Measurements from ENCODE around the gene CDKN1B.
A peak's percentile ranks its signal among the peaks of the same experiment; 100 is the strongest.

CDKN1B gene

GRCh38 chr12:12704593-12705230, 12.5 kb upstream of the CDKN1B start:
- DNase-seq = no peak

DNA sequence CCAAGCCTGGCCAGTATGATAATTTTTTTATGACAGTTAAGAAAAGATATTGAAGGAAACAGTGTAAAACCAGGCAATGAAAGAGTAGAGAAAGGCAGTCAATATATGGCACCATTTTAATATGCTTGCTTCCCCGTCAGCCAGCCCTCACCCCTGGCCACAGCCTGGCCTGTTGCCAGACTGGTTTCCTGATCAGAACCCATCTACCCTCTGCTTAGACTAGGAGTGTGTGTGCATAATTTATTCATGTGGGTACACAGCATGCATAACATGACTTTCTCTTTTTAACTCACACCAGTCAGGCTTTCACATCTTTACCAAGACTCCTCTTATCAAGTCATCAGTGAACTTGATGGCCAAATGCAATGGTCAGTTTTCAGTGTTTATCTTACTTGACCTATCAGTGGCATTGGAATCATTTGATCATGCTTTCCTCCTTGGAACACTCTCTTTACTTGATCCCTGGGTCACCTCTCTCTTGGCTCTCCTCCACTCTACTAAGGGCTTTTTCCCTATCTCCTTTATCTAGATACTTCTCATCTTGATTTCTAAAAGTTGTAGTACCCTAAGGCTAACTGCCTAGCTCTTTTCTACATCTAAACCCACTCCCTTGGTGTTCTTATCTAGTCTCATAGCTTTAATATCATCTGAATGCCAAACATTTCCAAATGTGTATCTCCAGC, 11.2 kb upstream of the CDKN1B start:
- DNase-seq = peak; percentile 73

GRCh38 chr12:12713932-12714275, 3.3 kb upstream of the CDKN1B start:
- no peak for DNase-seq

- DNase-seq = peak; percentile 58
Observed at GRCh38 chr12:12714276-12715021, 2.7 kb upstream of the CDKN1B start.

DNA sequence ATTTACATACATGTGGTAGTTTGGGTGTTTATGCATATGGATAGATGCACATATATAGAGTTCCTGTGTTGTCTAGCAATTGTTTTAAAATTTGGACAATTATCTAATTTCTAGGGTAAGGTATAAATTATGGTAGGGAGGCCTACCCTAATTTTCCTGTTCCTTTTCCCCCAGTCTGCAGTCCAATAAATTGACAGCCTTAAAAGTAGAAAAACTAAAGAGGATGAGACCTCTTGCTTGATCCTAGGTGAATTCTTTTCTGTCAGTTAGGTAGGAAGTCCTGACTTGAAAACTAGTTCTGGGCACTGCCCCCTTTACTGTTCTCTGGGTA, 2.1 kb upstream of the CDKN1B start:
- no peak for DNase-seq

GRCh38 chr12:12715459-12716150, 1.6 kb upstream of the CDKN1B start:
- DNase-seq = no peak

DNA sequence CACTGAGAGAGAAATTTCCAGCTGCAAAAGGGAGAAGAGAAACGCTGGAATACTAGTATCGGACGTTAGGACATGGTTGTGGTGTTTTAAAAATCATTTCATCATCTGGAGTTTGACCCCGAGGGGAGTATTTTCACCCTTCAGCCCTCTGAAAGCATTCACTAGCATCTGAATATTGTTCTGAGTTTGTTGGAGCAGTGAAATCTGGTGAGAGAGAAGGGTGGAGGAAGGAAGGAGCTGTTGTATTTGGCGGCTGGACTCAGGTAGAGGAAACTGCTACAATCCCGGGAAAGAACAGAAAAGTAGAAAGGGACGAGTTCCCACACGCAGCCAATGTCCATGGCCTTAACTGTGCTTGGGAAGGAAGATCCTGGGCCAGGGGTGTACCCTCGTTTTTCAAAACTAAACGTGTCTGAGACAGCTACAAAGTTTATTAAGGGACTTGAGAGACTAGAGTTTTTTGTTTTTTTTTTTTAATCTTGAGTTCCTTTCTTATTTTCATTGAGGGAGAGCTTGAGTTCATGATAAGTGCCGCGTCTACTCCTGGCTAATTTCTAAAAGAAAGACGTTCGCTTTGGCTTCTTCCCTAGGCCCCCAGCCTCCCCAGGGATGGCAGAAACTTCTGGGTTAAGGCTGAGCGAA, 896 bp upstream of the CDKN1B start:
- DNase-seq = no peak

- no peak for DNase-seq
Observed at GRCh38 chr12:12717586-12718380, 615 bp downstream of the CDKN1B start.

DNA sequence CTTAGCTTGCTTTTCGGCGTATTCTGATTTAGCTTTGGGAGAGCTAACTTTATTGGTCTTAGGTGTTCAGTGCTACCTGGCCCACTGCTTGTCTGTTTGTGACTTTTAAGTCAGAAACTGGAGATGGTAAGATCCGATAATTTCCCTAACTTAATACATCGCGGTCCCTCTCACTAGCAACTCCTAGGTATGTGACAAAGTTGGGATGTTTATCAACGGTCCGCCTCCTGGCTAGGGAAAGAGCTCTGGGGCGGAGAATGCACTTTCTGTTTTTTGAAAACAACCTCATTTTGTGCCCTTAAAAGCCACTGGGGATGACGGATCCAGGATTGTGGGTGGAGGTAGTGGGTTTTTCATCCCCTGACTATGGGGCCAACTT, 1.2 kb downstream of the CDKN1B start:
- DNase-seq = no peak

DNA sequence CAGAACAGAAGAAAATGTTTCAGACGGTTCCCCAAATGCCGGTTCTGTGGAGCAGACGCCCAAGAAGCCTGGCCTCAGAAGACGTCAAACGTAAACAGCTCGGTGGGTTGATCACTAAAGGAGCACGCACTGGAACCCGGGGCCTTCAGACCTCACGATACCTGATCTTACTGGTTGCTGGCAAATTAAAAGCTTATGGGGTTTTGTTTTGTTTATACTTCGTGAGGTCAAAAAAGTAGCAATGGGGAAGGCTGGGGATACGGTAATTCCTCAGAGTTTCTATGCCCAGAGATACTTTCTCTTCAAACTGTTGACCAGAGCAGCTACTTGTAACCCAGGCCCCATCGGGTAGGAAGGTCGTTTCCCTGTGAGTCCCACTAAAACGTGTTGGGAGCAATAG, 1.7 kb downstream of the CDKN1B start:
- no peak for DNase-seq

GRCh38 chr12:12719496-12719895, 2.3 kb downstream of the CDKN1B start:
- DNase-seq = no peak

- DNase-seq = no peak
Observed at GRCh38 chr12:12720052-12720451, 2.9 kb downstream of the CDKN1B start.

GRCh38 chr12:12720672-12721161, 3.5 kb downstream of the CDKN1B start:
- DNase-seq = no peak

DNA sequence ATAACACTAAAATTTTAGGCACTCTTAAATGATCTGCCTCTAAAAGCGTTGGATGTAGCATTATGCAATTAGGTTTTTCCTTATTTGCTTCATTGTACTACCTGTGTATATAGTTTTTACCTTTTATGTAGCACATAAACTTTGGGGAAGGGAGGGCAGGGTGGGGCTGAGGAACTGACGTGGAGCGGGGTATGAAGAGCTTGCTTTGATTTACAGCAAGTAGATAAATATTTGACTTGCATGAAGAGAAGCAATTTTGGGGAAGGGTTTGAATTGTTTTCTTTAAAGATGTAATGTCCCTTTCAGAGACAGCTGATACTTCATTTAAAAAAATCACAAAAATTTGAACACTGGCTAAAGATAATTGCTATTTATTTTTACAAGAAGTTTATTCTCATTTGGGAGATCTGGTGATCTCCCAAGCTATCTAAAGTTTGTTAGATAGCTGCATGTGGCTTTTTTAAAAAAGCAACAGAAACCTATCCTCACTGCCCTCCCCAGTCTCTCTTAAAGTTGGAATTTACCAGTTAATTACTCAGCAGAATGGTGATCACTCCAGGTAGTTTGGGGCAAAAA, 4.1 kb downstream of the CDKN1B start:
- no peak for DNase-seq

- DNase-seq = no peak
Observed at GRCh38 chr12:12721814-12722434, 4.8 kb downstream of the CDKN1B start.

GRCh38 chr12:12722435-12723148, 5.4 kb downstream of the CDKN1B start:
- no peak for DNase-seq

GRCh38 chr12:12723149-12723680, 6.0 kb downstream of the CDKN1B start:
- no peak for DNase-seq

DNA sequence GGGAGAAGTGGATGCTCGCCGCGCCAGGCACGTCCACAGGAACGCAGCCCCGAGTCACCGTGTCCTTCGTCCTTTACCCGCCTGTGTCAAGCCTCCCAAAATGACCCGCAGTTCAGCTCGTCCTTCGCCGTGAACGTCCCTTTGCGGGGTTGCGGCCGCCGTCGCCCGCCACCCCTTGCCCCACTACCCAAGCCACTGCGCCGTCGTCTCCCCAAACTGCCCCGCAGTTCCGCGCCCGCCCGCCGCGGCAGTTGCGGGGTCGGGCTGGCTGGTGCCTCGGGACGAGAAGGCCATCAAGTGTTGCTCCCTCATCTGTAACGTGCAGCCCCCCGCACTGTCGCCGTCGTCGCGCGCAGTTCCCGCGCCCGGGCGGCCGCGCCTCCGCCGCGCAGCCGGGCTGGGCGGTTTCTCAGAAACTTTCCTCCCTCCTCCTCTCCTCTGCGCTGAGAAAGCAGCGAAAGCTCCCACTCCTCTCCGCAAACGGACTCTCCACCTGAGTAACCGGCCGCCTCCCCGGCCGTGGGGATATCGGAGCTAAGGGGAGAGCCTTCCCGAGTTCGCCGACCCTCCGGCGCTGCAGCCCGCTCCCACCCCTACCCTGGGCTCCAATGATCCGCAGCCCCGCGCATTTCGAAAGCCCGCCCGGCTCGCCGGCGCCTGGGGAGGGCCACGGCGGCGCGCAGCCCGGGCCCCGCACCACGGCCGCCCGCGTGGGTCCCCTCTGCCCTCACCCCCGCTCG, 6.7 kb downstream of the CDKN1B start:
- DNase-seq = peak; percentile 38

DNA sequence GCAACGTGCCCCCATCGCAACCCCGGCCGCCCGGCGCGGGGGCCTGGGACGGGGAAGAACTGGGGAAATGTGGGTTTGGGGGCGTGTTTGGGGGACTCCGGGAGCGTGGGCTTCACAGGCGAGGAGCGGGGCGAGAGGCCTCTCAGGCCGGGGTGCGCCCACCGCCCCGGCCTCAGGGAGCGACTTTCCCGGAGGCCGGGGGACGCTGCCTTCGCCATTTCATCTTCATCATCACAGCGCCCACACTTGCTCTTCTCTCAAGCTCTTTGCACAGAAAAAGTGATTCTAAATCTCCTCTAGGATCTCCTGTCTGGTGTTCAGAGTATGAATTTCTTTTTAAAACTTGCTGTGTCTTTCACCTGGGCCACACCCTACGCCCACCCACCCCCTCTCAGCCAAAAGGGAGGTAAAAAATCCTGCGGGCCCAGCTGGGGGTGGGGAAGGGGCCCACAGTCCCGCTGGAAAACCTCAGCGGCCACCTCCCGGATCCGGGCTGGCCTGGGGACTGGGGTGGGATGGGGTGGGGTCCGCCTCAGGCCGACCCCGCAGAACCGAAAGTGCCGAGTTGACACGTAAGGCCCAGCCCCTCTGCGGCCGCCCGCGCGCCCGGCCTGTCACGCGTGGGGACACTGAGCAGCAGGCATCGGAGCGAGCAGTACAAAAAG, 7.4 kb downstream of the CDKN1B start:
- no peak for DNase-seq
